Chondrocyte (in vitro differentiated cells): ENCODE results near the gene CD22. TPM values are rescaled to one million over a fixed set of nuclear protein-coding genes. Genes with fewer than 3 reads are reported as not detected.

Experiments used
- DNase-seq: peaks from one replicate; pipeline ENCODE4 v3.0.0; 2021; ENCODE audit warnings: mixed read lengths, low spot score
- H3K27ac Mint-ChIP-seq: one replicate; pipeline ENCODE4 v1.8.0; 2021; ENCODE audit warnings: mild to moderate bottlenecking, moderate library complexity, mixed read lengths; ENCODE audit not compliant: unreplicated experiment
- H3K27me3 Mint-ChIP-seq: 2 replicates; pipeline ENCODE4 v1.8.0; 2021; ENCODE audit warnings: low read depth, mixed read lengths
- H3K36me3 Mint-ChIP-seq: 2 replicates; pipeline ENCODE4 v1.8.0; 2021; ENCODE audit warnings: low read depth, mixed read lengths
- H3K4me1 Mint-ChIP-seq: 2 replicates; pipeline ENCODE4 v1.8.0; 2021; ENCODE audit warnings: low read depth, mild to moderate bottlenecking, mixed read lengths
- H3K4me3 Mint-ChIP-seq: one replicate; pipeline ENCODE4 v1.8.0; 2021; ENCODE audit warnings: mild to moderate bottlenecking, moderate library complexity, mixed read lengths; ENCODE audit not compliant: unreplicated experiment
- H3K9me3 Mint-ChIP-seq: 2 replicates; pipeline ENCODE4 v1.8.0; 2021; ENCODE audit warnings: low read depth, mixed read lengths
- total RNA-seq: library from RNA; stranded (reverse); gene quantifications from 3 replicates; pipeline ENCODE4 v1.2.1, GENCODE V29; 2021
- TF ChIP-seq, protein P1 (sequence below): fragments of 200-600 bp; sonication (generic); IDR thresholded peaks from 2 replicates; pipeline ENCODE4 v1.5.0; 2021; ENCODE audit warnings: antibody characterized with exemption, mild to moderate bottlenecking, moderate library complexity

The CD22 gene
- total RNA-seq, 1 donor from 2014 or later = not detected

DNA sequence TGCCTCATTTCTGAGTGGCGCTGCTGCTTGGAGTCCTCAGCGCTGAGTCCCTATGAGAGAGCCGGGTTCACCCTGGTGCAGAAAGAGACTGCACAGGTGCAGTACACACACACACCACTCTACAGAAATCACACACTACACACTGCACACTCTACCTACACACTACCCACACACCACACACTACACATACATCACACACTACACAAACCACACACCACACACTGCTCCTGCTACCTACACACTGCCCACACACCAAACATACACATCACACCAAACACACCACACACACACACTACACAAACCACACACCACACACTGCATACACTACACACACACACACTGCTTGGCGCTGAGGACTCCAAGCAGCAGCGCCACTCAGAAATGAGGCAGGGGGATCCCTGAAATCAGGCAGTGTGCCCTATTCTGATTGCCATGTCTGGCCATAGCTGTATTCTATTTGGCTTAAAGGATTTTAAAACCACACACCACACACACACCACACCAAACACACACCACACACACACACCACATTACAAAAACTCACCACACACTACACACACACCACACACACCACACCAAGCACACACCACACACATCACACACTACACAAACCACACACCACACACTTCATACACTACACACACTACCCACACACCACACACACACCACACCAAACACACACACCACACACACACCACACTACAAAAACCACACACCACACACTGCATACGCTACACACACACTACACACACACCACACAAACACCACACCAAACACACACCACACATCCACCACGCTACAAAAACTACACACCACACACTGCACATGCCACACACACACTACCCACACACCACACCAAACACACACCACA is 32.1 kb upstream of the CD22 start:
- TF ChIP-seq, protein P1, sequence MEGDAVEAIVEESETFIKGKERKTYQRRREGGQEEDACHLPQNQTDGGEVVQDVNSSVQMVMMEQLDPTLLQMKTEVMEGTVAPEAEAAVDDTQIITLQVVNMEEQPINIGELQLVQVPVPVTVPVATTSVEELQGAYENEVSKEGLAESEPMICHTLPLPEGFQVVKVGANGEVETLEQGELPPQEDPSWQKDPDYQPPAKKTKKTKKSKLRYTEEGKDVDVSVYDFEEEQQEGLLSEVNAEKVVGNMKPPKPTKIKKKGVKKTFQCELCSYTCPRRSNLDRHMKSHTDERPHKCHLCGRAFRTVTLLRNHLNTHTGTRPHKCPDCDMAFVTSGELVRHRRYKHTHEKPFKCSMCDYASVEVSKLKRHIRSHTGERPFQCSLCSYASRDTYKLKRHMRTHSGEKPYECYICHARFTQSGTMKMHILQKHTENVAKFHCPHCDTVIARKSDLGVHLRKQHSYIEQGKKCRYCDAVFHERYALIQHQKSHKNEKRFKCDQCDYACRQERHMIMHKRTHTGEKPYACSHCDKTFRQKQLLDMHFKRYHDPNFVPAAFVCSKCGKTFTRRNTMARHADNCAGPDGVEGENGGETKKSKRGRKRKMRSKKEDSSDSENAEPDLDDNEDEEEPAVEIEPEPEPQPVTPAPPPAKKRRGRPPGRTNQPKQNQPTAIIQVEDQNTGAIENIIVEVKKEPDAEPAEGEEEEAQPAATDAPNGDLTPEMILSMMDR = no peak
- no peaks in the 10 kb centered on the region for H3K9me3 Mint-ChIP-seq
- no peak overlapping the region for H3K4me3 Mint-ChIP-seq
- no peaks in the 10 kb centered on the region for H3K4me1 Mint-ChIP-seq
- peaks cover 22% of the 10 kb centered on the region for H3K27me3 Mint-ChIP-seq
- DNase-seq = no peak
- H3K27ac Mint-ChIP-seq = no peak overlapping the region
- H3K36me3 Mint-ChIP-seq = no peaks in the 10 kb centered on the region

DNA sequence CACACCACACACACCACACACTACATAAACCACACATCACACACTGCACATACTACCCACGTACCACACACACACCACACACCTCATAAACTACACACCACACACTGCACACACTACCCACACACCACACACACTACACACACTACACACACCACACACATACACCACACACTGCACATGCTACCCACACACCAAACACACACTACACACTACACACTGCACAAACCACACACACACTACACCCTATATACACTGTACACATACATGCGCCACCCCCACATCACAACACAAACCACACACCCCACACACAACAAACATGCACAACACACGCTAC is 31.5 kb upstream of the CD22 start:
- Mint-ChIP-seq H3K36me3 (no peaks in the 10 kb centered on the region), H3K27me3 (peaks cover 17% of the 10 kb centered on the region), H3K9me3 (no peaks in the 10 kb centered on the region), H3K27ac (no peak overlapping the region), H3K4me1 (no peaks in the 10 kb centered on the region), H3K4me3 (no peak overlapping the region)
- DNase-seq = no peak
- TF ChIP-seq, protein P1 = no peak

DNA sequence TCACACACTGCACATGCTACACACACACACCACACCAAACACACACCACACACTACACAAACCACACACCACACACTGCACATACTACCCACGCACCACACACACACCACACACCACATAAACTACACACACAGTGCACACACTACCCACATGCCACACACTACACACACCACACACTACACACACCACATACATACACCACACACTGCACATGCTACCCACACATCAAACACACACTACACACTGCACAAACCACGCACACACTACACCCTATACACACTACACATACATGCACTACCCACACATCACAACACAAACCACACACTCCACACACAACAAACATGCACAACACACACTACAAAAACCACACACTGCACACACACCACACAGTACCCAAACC is 31.1 kb upstream of the CD22 start:
- Mint-ChIP-seq H3K4me1 (no peaks in the 10 kb centered on the region), H3K4me3 (no peak overlapping the region), H3K27me3 (peaks cover 12% of the 10 kb centered on the region), H3K27ac (no peak overlapping the region), H3K36me3 (no peaks in the 10 kb centered on the region), H3K9me3 (no peaks in the 10 kb centered on the region)
- no peak for DNase-seq
- TF ChIP-seq, protein P1 = no peak

DNA sequence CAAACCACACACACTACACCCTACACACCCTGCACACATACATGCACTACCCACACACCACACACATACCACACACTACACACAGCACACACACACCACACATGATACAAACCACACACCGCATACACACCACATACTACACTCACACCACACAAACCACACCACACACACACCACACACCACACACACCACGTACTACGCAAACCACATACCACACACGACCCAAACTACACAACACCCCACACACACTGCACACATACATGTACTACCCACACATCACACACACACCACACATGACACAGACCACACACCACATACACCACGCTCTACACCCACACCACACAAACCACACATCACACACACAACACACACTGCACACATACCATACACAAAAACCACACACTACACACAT is 30.4 kb upstream of the CD22 start:
- Mint-ChIP-seq H3K9me3 (no peaks in the 10 kb centered on the region), H3K4me1 (no peaks in the 10 kb centered on the region), H3K27me3 (peaks cover 7% of the 10 kb centered on the region), H3K4me3 (no peak overlapping the region), H3K27ac (no peak overlapping the region), H3K36me3 (no peaks in the 10 kb centered on the region)
- TF ChIP-seq, protein P1 = no peak
- DNase-seq = no peak

DNA sequence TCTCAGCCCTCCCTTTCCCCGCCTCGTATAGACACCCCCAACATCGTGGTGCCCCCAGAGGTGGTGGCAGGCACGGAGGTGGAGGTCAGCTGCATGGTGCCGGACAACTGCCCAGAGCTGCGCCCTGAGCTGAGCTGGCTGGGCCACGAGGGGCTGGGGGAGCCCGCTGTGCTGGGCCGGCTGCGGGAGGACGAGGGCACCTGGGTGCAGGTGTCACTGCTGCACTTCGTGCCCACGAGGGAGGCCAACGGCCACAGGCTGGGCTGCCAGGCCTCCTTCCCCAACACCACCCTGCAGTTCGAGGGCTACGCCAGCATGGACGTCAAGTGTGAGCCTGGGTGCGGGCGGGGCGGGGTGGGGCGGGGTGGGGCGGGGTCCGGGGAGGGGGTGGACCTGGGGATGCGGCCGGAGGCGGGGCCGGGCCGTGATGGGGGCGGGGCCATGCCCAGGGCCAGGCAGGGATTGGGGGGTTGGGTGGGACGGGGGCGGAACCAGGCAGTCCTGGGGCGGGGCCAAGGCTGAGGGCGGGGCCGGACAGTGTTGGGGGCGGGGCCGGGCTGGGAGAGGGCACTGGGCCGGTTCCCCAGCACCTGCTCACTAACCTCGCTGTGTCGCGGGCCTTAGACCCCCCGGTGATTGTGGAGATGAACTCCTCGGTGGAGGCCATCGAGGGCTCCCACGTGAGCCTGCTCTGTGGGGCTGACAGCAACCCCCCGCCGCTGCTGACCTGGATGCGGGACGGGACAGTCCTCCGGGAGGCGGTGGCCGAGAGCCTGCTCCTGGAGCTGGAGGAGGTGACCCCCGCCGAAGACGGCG is 29.3 kb upstream of the CD22 start:
- peaks cover 6% of the 10 kb centered on the region for H3K27me3 Mint-ChIP-seq
- H3K4me3 Mint-ChIP-seq = no peak overlapping the region
- no peak overlapping the region for H3K27ac Mint-ChIP-seq
- H3K9me3 Mint-ChIP-seq = no peaks in the 10 kb centered on the region
- DNase-seq = no peak
- H3K36me3 Mint-ChIP-seq = no peaks in the 10 kb centered on the region
- H3K4me1 Mint-ChIP-seq = no peaks in the 10 kb centered on the region
- TF ChIP-seq, protein P1 = no peak
